Endothelial cell of umbilical vein (primary cell): ENCODE measurements around the gene CPXM2. TPM values are rescaled to one million over a fixed set of nuclear protein-coding genes. Genes with fewer than 3 reads are reported as not detected.

Experiments used
- BruUV-seq: library from RNA; stranded (reverse); fragments of 400-500 nt; replicated peaks from 2 replicates; lab custom pipeline; 2021; lab: Mats Ljungman, UMichigan
- CTCF ChIA-PET: fragments of 300-600, 350-600 bp; sonication (Branson Sonifier 250); formaldehyde crosslinking; loops from one replicate; lab custom pipeline; 2021; ENCODE audit warnings: antibody characterized with exemption, inconsistent platforms; lab: Charles Lee
- POLR2A ChIA-PET: fragments of 300-600, 350-600 bp; sonication (Branson Sonifier 250); formaldehyde crosslinking; loops from one replicate; lab custom pipeline; 2021; ENCODE audit warnings: antibody characterized with exemption, inconsistent platforms; lab: Charles Lee
- DNase-seq: peaks from one replicate; pipeline ENCODE4 v3.0.0-alpha.2; 2011; ENCODE audit warnings: low read depth, low spot score
- FAIRE-seq: peaks from 2 replicates; lab custom pipeline; 2011; peaks lifted over from hg19 to GRCh38; lab: Jason Lieb, UNC
- H2AFZ ChIP-seq: 2 replicates; pipeline ENCODE4 v1.6.0; 2012; ENCODE audit warnings: low read depth, low read length, control low read depth, inconsistent platforms
- H3K27ac ChIP-seq: 2 replicates; pipeline ENCODE4 v1.5.1; 2011; ENCODE audit warnings: low read depth, mild to moderate bottlenecking, control low read depth, low read length, moderate library complexity; ENCODE audit not compliant: insufficient read depth
- H3K27me3 ChIP-seq, 2 experiments: 2 replicates each; pipeline versions ENCODE4 v1.6.0 to v1.6.1; 2011; ENCODE audit warnings: low read length in 2 of 2, mixed read lengths in 1 of 2; ENCODE audit not compliant: control insufficient read depth in 2 of 2, insufficient read depth in 2 of 2
- H3K36me3 ChIP-seq, 2 experiments: 2 replicates in 1 of 2; 3 replicates in 1 of 2; pipeline ENCODE4 v1.5.1; 2011; ENCODE audit warnings: low read length in 2 of 2, mild to moderate bottlenecking in 1 of 2, moderate library complexity in 1 of 2; ENCODE audit not compliant: control insufficient read depth in 2 of 2, insufficient read depth in 2 of 2; ENCODE audit errors: extremely low read depth in 1 of 2
- H3K4me1 ChIP-seq: 3 replicates; pipeline ENCODE4 v1.5.1; 2011; ENCODE audit warnings: mild to moderate bottlenecking, low read length; ENCODE audit not compliant: control insufficient read depth, insufficient read depth; ENCODE audit errors: extremely low read depth
- H3K4me2 ChIP-seq: 2 replicates; pipeline ENCODE4 v1.6.1; 2011; ENCODE audit warnings: low read length, control low read depth, mixed read lengths; ENCODE audit not compliant: insufficient read depth
- H3K4me3 ChIP-seq, 3 experiments: fragments of 200-600 bp in 1 of 3; sonication (generic), shearing (Covaris generic) in 1 of 3; replicated peaks in 1 of 3; 2 replicates each; pipeline ENCODE4 v1.5.1; 2011 to 2016; ENCODE audit warnings: control low read depth in 3 of 3, low read length in 3 of 3, mild to moderate bottlenecking in 2 of 3, inconsistent platforms in 1 of 3, low read depth in 1 of 3, moderate library complexity in 1 of 3; ENCODE audit not compliant: insufficient read depth in 1 of 3
- H3K79me2 ChIP-seq: 2 replicates; pipeline ENCODE4 v1.6.0; 2012; ENCODE audit warnings: low read length, inconsistent platforms; ENCODE audit not compliant: control insufficient read depth, insufficient read depth
- H3K9ac ChIP-seq: replicated peaks from 2 replicates; pipeline ENCODE3; 2011; ENCODE audit warnings: low read length, control low read depth; ENCODE audit not compliant: insufficient read depth; ENCODE audit errors: extremely low read depth
- H3K9me1 ChIP-seq: replicated peaks from 3 replicates; pipeline ENCODE4 v1.6.0; 2011; ENCODE audit warnings: mild to moderate bottlenecking, low read length; ENCODE audit not compliant: control insufficient read depth, insufficient read depth; ENCODE audit errors: extremely low read depth
- H3K9me3 ChIP-seq: replicated peaks from 2 replicates; pipeline ENCODE4 v1.5.1; 2012; ENCODE audit warnings: low read length, inconsistent platforms; ENCODE audit not compliant: control insufficient read depth, insufficient read depth
- H4K20me1 ChIP-seq: replicated peaks from 2 replicates; pipeline ENCODE3; 2011; ENCODE audit warnings: mild to moderate bottlenecking, low read length; ENCODE audit not compliant: control insufficient read depth, insufficient read depth; ENCODE audit errors: extremely low read depth
- CTCF ChIP-seq, 2 donors: IDR thresholded peaks; 1 replicate in 1 of 2; 2 replicates in 1 of 2; pipeline ENCODE4 v1.5.1; 2011; ENCODE audit warnings: low read length in 2 of 2, mild to moderate bottlenecking in 2 of 2, moderate library complexity in 2 of 2, control low read depth in 1 of 2, inconsistent platforms in 1 of 2, low read depth in 1 of 2; ENCODE audit not compliant: insufficient read depth in 1 of 2; ENCODE audit errors: extremely low read depth in 1 of 2
- EZH2 ChIP-seq: IDR thresholded peaks from 2 replicates; pipeline ENCODE4 v1.6.1; 2012; ENCODE audit warnings: borderline replicate concordance, low read depth, mild to moderate bottlenecking, moderate library complexity, low read length, inconsistent platforms; ENCODE audit not compliant: severe bottlenecking
- GATA2 ChIP-seq: IDR thresholded peaks from 2 replicates; pipeline ENCODE4 v1.7.0; 2011; ENCODE audit warnings: low read depth, mild to moderate bottlenecking, moderate library complexity, mixed read lengths, low read length; ENCODE audit not compliant: insufficient read length, insufficient read depth
- JUN ChIP-seq: IDR thresholded peaks from 2 replicates; pipeline ENCODE4 v1.6.1; 2011; ENCODE audit warnings: borderline replicate concordance, low read depth; ENCODE audit not compliant: insufficient read length, insufficient read depth
- dilution Hi-C: fragments of 300-500 bp; cut with MboI; formaldehyde crosslinking; loops from one replicate; pipeline ENCODE4 v1.15.0; 2019; ENCODE audit warnings: low sequenced_read_pairs; ENCODE audit not compliant: extremely low pct_ligation_motif_present
- intact Hi-C: fragments of 100-400 bp; cut with micrococcal nuclease; formaldehyde crosslinking; loops from one replicate; pipeline ENCODE4 v1.10.0; 2022
- polyA plus RNA-seq, 4 experiments: library from polyadenylated mRNA; depleted of rRNA in 3 of 4; stranded (reverse) in 3 of 4; unstranded in 1 of 4; fragments of >200 nt; gene quantifications; 2 replicates each; pipeline versions ENCODE4 v1.2.1 to v1.2.3, GENCODE V29; 2011 to 2012; ENCODE audit warnings: missing spikeins in 1 of 4
- total RNA-seq: library from RNA; stranded (reverse); gene quantifications from 2 replicates; pipeline ENCODE4 v1.2.3, GENCODE V29; 2021
- TF ChIP-seq, protein P1 (sequence below): IDR thresholded peaks from 2 replicates; pipeline ENCODE4 v1.6.1; 2011; ENCODE audit not compliant: insufficient read depth, insufficient read length

Gene CPXM2
- total and polyA plus RNA-seq, 2 donors (not counting 3 experiments of a cell fraction or from before 2014, with no cell fraction given), result 1.8 to 2.7 TPM

GRCh38 chr10:123859653-123860050 lies 32.0 kb downstream of the CPXM2 start:
- no peak overlapping the region for H3K9ac ChIP-seq
- H3K4me2 ChIP-seq, result no peak overlapping the region
- H4K20me1 ChIP-seq, result no peaks in the 10 kb centered on the region
- H3K36me3 ChIP-seq, result no peaks in the 10 kb centered on the region
- CTCF ChIA-PET, result no interaction called here
- no peak overlapping the region for H3K4me3 ChIP-seq
- intact Hi-C loops (no loop called here), dilution Hi-C loops (no loop called here)
- no peaks in the 10 kb centered on the region for H3K4me1 ChIP-seq
- no peak for TF ChIP-seq CTCF (IDR thresholded peaks at IDR 0.05; ENCODE audit: extremely low read depth in 1 of 2, insufficient read depth in 1 of 2, low read depth in 1 of 2, low read length in 2 of 2)
- TF ChIP-seq, protein P1, sequence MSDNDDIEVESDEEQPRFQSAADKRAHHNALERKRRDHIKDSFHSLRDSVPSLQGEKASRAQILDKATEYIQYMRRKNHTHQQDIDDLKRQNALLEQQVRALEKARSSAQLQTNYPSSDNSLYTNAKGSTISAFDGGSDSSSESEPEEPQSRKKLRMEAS, result no peak
- no peak for TF ChIP-seq EZH2
- no peak for TF ChIP-seq JUN
- TF ChIP-seq GATA2, result no peak
- DNase-seq (no peak), FAIRE-seq (no peak)
- H3K27me3 ChIP-seq, result no peaks in the 10 kb centered on the region
- no TSS peak for BruUV-seq
- no peak overlapping the region for H3K27ac ChIP-seq
- no peak overlapping the region for H2AFZ ChIP-seq
- H3K79me2 ChIP-seq, result no peaks in the 10 kb centered on the region
- no peaks in the 10 kb centered on the region for H3K9me3 ChIP-seq
- POLR2A ChIA-PET, result no interaction called here
- no peaks in the 10 kb centered on the region for H3K9me1 ChIP-seq
